ENCODE data around the gene BAHCC1. TPM values are rescaled to one million over a fixed set of nuclear protein-coding genes. Genes with fewer than 3 reads are reported as not detected.
"Not testable (repeated sequence)": the region's sequence is repeated elsewhere in the genome, so short reads cannot be mapped to it uniquely, and the experiment has no call there.

The BAHCC1 gene
- 8.7 and 19.7 TPM in 2 replicates for total RNA-seq (2014; rRNA removed; shearing (Covaris generic))

DNA sequence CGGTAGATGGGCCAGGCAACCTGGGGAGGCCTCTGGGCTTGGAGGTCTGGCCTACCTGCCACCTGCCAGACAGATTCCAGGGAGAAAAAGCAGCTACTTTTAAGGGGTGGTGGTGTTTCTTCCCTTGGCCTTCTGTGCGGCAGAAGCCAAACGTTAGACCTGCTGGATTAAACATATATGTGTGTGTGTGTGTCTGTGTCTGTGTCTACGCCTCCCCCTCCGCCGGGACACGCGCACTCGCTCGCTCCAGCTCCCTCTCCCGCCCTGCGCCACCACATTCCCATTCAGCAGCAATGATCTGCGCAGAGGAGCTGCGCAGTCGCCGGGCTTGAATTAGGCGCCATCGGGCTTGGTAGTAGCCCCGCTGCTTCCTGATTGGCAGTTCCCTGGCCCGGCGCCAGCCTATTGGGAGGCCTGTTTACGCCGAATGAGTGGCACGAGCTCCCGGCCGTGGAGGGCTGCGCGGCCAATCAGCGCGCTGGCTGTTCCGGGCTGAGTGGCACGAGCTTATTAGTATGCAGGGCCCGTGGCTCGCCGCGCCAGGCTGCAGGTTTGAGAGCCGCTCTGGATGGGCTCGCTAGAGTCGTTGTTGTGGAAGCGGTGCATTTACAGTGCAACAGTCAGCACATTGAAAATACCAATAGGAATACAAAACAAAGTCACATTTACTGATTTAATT is at the start of gene BAHCC1:
Gene BAHCC1, plus strand, starts transcription at position 537 of the 679 bp plus-strand sequence. CDS start 4,283 bp downstream, outside the sequence.
- H3K27me3 ChIP-seq (ENCODE audit: control insufficient read depth, insufficient read depth, low read length), result peaks cover 71% of the 10 kb centered on the region
- peak; percentile 99 for DNase-seq
- peak within 1 kb of the TSS; percentile 64 for H3K4me3 ChIP-seq (ENCODE audit: insufficient read depth, low read depth, low read length)
- no peaks in the 10 kb centered on the region for H3K36me3 ChIP-seq (replicated peaks; ENCODE audit: control insufficient read depth, insufficient read depth, low read length)

DNA sequence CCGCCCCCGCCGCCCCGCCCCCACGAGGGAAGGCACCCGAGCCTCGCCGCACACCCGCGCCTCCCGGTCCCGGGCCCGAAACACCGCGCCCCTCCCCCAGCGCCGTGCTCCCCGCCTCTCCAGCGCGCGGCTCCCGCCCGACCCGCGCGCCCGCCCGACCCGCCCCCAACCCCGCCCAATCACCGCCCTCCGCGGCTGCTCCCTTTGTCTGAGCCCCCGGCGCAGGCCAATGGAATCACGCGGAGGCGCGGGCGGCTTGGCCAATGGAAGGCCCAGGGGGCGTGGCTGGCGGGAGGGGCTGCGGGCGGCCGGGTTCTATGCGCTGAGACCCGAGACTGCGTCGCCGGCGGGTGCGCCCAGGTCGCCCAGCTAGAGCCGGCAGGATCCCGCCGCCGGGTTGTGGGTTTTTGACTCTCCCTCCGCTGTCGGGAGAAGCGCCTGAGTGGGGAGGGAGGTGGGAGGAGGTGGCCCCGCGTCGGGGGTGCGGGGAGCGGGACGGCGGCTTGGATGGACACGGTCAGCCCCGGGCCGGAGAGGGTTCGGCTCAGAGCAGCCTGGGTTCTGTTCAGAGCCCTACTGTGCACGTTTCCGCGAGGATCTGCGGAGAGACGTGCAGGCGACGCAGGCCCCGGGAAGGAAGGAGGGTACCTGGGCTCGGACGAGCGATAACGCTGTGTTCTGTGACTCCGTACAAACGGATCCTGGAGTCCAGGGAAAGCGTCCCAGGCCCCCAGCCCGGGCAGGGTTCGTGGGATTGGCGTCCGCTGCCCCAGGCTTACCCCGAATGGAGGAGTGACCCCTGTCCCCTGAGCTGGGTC is 49.0 kb upstream of the BAHCC1 start:
- DNase-seq, result peak; percentile 100
- Histone ChIP-seq H3K4me3 (ENCODE audit: insufficient read depth, low read depth, low read length) (peak overlapping the region; percentile 71), H3K27me3 (ENCODE audit: control insufficient read depth, insufficient read depth, low read length) (peaks cover 66% of the 10 kb centered on the region), H3K36me3 (replicated peaks; ENCODE audit: control insufficient read depth, insufficient read depth, low read length) (no peaks in the 10 kb centered on the region)

DNA sequence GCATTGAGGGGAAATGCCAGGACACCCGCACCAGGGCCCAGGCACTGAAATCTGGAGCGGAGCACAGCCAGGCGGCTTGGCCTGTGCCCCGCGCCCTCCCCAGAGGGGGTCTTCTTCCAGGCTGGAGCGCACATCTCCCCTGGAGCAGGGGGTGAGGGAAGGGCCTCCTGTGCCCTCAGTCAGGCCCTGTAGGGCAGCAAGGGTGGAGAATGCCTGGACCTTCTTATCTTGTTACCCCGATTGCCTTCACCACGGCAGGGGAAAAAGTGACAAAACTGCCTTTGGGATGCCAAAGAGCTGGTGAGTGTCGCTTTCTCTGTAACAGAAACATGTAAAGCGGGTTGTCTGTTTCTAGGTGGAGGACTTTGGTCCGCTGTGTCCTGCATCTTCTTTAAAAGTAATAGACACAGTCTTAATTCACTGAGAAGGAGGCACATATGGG is 48.3 kb upstream of the BAHCC1 start:
- H3K27me3 ChIP-seq (ENCODE audit: control insufficient read depth, insufficient read depth, low read length), result peaks cover 60% of the 10 kb centered on the region
- H3K36me3 ChIP-seq (replicated peaks; ENCODE audit: control insufficient read depth, insufficient read depth, low read length), result no peaks in the 10 kb centered on the region
- H3K4me3 ChIP-seq (ENCODE audit: insufficient read depth, low read depth, low read length), result peak overlapping the region; percentile 71
- no peak for DNase-seq

GRCh38 chr17:81347437-81347836 is 47.8 kb upstream of the BAHCC1 start:
- no peak for DNase-seq
- H3K36me3 ChIP-seq (replicated peaks; ENCODE audit: control insufficient read depth, insufficient read depth, low read length), result no peaks in the 10 kb centered on the region
- peaks cover 55% of the 10 kb centered on the region for H3K27me3 ChIP-seq (ENCODE audit: control insufficient read depth, insufficient read depth, low read length)
- no peak overlapping the region for H3K4me3 ChIP-seq (ENCODE audit: insufficient read depth, low read depth, low read length)

- H3K36me3 ChIP-seq (replicated peaks; ENCODE audit: control insufficient read depth, insufficient read depth, low read length), result no peaks in the 10 kb centered on the region
- H3K27me3 ChIP-seq (ENCODE audit: control insufficient read depth, insufficient read depth, low read length), result peaks cover 46% of the 10 kb centered on the region
Observed at GRCh38 chr17:81348097-81349055, 46.9 kb upstream of the BAHCC1 start.

DNA sequence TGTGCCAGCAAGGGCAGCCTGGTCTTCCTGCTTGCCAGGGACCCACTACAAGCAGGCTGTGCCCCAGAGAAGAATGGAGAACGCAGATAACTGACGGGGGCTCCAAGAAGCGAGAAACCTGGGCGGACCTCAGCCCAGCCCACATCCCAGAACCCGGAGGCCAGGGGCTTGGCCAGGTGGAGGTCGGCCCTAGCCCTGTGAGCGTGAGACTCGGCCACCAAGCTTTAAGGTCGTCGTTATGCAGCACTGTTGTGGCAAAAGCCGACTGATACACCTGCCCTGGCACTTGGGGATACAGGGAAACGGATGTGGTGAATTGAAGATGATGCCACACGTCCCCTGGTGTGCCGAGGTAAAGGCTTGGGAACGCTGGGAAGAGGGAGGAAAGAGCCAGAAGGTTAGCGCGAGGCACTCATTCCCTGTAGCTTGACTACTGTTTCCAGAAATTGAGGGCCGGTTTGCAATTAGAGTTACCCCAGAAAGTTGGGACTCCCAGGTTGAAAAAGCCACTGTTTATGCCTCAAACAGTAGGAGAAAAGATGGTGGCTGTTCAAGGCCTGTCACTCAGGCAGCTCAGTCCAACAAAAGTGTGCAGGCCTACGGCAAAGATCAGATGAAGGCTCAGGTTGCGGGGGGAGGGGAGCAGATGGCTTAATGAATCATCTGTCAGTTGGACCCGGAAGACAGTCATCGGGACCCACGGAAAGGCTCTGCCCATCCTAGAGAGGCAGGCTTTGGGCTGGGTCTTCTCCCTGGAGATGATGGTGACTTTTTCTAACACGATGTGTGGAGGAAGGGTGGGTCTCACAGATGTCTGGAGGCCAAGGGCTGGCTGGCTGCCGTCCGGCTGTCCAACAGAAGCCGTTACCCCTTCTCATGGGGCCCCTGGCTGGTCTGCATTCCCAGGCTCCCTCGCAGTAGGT is 45.6 kb upstream of the BAHCC1 start:
- Histone ChIP-seq H3K27me3 (ENCODE audit: control insufficient read depth, insufficient read depth, low read length) (peaks cover 33% of the 10 kb centered on the region), H3K4me3 (ENCODE audit: insufficient read depth, low read depth, low read length) (no peak overlapping the region), H3K36me3 (replicated peaks; ENCODE audit: control insufficient read depth, insufficient read depth, low read length) (no peaks in the 10 kb centered on the region)
- no peak for DNase-seq

More at GRCh38 chr17:81348097-81349055, 46.9 kb upstream of the BAHCC1 start:
- no peak for DNase-seq
- no peak overlapping the region for H3K4me3 ChIP-seq (ENCODE audit: insufficient read depth, low read depth, low read length)

DNA sequence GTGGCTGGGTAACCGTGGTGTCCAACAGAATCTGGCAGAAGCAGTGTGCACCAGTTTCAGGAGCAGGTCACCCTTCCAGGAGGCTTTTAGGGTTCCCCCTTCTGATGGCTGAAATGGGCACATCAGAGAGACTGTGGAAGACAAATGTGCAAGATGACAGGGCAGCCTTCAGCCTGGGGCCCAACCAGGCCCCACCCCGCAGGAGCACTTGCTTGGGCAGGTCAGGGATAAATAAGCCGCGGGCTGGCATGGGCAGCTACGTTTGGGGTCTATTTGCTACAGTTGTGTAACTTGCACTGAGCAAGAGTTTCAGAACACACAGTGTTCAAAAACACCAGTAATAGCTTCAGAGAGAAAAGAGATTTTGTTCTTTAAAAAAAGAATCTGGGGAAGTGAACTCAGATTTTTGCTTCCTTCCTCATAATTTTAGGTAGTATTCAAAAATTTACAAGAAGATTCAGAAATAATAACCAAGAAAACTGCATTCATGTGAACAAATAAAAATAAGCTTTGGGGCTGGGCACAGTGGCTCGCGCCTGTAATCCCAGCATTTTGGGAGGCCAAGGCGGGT is 44.9 kb upstream of the BAHCC1 start:
- Histone ChIP-seq H3K36me3 (replicated peaks; ENCODE audit: control insufficient read depth, insufficient read depth, low read length) (no peaks in the 10 kb centered on the region), H3K27me3 (ENCODE audit: control insufficient read depth, insufficient read depth, low read length) (peaks cover 26% of the 10 kb centered on the region), H3K4me3 (ENCODE audit: insufficient read depth, low read depth, low read length) (no peak overlapping the region)
- no peak for DNase-seq

DNA sequence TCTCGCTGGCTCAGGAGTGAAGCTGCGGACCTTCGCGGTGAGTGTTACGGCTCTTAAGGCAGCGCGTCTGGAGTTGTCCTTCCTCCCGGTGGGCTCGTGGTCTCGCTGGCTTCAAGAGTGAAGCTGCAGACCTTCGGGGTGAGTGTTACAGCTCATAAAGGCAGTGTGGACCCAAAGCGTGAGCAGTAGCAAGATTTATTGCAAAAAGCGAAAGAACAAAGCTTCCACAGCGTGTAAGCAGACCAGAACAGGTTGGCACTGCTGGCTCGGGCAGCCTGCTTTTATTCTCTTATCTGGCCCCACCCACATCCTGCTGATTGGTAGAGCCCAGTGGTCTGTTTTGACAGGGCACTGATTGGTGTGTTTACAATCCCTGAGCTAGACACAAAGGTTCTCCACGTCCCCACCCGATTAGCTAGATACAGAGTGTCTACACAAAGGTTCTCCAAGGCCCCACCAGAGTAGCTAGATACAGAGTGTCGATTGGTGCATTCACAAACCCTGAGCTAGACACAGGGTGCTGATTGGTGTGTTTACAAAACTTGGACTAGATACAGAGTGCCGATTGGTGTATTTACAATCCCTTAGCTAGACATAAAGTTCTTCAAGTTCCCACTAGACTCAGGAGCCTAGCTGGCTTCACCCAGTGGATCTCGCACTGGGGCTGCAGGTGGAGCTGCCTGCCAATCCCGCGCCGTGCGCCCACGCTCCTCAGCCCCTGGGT is 43.8 kb upstream of the BAHCC1 start:
- H3K4me3 ChIP-seq (ENCODE audit: insufficient read depth, low read depth, low read length); H3K36me3 ChIP-seq (replicated peaks; ENCODE audit: control insufficient read depth, insufficient read depth, low read length); DNase-seq: not testable (repeated sequence)
- H3K27me3 ChIP-seq (ENCODE audit: control insufficient read depth, insufficient read depth, low read length), result peaks cover 24% of the 10 kb centered on the region

GRCh38 chr17:81352056-81352455 is 43.2 kb upstream of the BAHCC1 start:
- not testable (repeated sequence) for DNase-seq; H3K36me3 ChIP-seq (replicated peaks; ENCODE audit: control insufficient read depth, insufficient read depth, low read length)
- H3K27me3 ChIP-seq (ENCODE audit: control insufficient read depth, insufficient read depth, low read length), result peaks cover 18% of the 10 kb centered on the region

DNA sequence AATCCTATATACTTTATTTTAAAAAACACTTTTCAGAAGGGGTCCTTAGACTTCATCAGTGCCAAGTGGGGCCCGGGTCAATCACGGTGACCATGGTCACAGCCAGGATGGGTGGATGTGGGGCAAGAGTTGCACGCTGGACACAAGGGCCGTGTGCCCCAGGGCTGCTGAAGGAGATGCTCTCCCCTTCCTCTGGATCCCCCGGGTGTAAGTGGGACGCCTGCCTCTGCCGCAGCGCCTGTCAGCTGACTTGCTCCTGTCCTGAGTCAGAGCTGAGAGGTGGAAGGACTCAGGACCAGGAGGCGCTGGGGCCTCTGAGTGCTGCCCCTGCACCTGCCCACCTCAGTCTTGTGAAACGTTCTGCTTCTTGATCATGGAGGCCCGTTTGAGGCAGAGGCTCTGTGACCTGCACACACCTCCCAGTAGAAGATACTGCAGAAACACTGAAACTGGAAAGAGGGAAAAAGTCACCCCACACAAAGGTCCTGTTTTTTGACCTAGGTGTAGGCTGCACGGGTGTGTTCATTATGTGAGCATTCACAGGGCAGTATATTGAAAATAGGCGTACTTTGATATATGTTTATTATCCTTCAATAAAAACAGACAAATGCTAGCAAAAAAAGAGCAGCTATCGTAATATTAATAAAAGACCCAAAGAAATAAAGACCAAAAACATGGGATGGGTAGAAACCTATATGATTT is 40.9 kb upstream of the BAHCC1 start:
- Histone ChIP-seq H3K27me3 (ENCODE audit: control insufficient read depth, insufficient read depth, low read length) (no peaks in the 10 kb centered on the region), H3K36me3 (replicated peaks; ENCODE audit: control insufficient read depth, insufficient read depth, low read length) (no peaks in the 10 kb centered on the region), H3K4me3 (ENCODE audit: insufficient read depth, low read depth, low read length) (no peak overlapping the region)
- no peak for DNase-seq

More at GRCh38 chr17:81352056-81352455, 43.2 kb upstream of the BAHCC1 start:
- not testable (repeated sequence) for H3K4me3 ChIP-seq (ENCODE audit: insufficient read depth, low read depth, low read length)

- DNase-seq, result no peak
- H3K27me3 ChIP-seq (ENCODE audit: control insufficient read depth, insufficient read depth, low read length), result no peaks in the 10 kb centered on the region
- no peaks in the 10 kb centered on the region for H3K36me3 ChIP-seq (replicated peaks; ENCODE audit: control insufficient read depth, insufficient read depth, low read length)
- H3K4me3 ChIP-seq (ENCODE audit: insufficient read depth, low read depth, low read length), result no peak overlapping the region
Observed at GRCh38 chr17:81354954-81355347, 40.3 kb upstream of the BAHCC1 start.

DNA sequence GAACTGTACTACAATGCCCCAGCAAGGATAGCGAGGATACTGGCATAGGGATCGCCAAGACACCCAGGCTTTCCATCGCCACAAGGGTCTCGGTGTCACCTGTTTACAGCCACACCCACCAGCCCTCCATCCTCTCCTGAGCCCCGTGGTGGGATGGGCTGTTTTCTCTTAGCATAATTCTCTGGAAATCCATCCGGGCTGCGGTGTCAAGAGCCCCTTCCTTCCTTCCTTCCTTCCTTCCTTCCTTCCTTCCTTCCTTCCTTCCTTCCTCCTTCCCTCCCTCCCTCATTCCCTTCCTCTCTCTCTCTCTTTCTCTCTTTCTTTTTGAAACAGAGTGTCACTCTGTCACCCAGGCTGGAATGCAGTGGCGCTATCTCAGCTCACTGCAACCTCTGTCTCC is 36.0 kb upstream of the BAHCC1 start:
- DNase-seq, result no peak
- H3K36me3 ChIP-seq (replicated peaks; ENCODE audit: control insufficient read depth, insufficient read depth, low read length), result no peaks in the 10 kb centered on the region
- H3K27me3 ChIP-seq (ENCODE audit: control insufficient read depth, insufficient read depth, low read length), result no peaks in the 10 kb centered on the region; the same call in 1 of the 2 replicates
- H3K4me3 ChIP-seq (ENCODE audit: insufficient read depth, low read depth, low read length), result no peak overlapping the region
